SKM-1 treated with dmso at 0.1 percent for 144 hours (cell line): ENCODE measurements around the gene NPHP4.

Source experiments
- DNase-seq: peaks from one replicate; lab custom pipeline; 2025; ENCODE audit not compliant: unreplicated experiment; lab: John Stamatoyannopoulos, UW

The NPHP4 gene

DNA sequence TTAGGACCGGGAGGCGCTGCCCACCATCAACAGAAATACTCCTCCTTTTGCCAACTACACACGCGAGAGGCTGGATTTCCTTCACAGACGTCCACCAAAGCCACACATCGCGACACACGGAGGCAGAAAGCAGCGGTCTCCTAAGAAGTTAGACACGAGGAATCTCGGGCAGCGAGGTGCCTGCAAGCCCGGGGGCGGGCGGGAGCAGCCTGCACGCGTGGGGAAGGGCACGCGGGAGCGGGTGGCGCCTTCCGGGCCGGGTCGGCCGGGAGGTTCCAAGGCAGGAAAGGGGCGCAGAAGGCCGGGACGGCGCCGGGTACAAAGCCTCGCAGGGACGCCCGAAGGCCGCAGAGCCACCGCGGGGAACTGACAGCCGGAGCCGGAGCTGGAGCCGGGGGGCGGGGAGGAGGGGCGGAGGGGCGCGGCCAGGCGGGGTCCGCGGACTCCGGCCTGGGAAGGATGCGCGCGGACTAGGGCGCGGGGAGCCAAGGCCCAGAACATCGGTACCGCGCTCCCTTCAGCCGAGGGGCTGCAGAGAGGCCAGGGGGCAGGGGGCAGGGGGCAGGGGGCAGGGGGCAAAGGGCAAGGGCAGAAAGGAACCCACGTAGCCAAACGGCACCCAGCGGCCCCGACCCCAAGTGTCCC, 722 bp downstream of the NPHP4 start:
- no peak for DNase-seq

DNA sequence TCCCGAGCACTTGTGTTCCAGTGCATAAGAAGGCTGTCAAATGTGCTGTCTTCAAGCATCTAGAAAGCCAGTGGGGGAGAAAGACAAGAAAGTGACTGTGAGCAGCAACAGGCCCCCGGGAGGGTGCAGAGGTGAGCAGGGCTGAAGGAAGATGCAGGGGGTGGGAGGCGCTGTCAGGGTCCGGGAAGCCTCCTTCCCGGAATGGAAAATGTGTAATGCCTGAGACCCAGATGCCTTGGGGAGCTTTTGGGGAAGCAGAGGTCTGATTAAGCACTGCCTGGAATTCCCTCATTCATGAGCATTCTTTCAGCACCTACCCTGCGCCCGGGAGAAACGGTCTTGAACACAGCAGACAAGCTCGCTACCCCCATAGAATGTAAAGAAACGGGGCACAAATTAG, 1.3 kb downstream of the NPHP4 start:
- no peak for DNase-seq

- no peak for DNase-seq
Observed at GRCh38 chr1:5989731-5990271, 2.4 kb downstream of the NPHP4 start.

- no peak for DNase-seq
Observed at GRCh38 chr1:5989286-5989605, 3.0 kb downstream of the NPHP4 start.

DNA sequence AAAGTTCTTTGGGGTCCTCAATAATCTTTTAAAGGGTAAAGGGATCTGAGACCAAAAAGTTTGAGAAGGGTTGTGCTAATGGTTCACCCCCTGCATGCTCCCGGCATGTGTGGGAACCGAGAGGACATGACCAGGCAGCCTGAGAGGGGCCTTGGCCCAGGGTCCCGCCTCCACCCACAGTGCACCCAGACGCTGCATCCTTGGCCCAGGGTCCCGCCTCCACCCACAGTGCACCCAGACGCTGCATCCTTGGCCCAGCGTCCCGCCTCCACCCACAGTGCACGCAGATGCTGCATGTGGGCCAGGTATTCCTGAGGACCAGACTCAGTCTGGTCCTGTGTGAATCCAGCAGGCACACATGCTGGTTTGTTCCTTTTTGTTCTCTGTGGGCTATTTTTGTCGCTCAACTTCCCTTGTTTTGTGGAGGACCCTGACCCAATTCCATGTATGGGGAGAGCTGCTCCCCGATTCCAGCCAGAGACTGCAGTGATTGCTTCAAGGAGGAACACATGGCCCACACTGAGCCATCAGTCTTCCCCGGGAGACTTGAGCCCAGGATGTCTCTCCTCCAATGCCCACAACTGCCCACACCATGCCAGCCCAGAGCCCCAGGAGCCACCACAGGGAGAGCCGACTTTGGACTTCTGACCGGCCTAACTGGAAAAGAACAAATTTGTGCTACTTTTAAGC, 3.5 kb downstream of the NPHP4 start:
- no peak for DNase-seq

DNA sequence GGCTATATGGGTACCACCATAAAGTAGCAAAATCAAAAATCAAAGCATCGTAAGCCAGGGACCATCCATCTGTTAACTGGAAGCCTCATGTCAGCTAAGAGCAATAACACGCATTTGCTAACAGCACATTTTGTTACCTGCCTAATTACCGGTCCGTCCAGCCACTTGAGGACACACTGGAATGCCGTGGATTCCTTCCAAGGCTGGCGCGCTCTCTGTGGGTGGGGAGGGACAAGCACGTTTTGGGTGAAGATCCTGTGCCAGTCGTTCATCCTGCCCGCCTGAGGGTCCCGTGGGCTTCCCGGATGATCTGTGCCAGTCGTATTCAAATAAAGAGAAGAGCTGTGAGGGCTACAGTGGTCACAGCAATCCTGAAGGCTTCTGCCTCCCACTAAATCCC, 6.2 kb downstream of the NPHP4 start:
- no peak for DNase-seq

DNA sequence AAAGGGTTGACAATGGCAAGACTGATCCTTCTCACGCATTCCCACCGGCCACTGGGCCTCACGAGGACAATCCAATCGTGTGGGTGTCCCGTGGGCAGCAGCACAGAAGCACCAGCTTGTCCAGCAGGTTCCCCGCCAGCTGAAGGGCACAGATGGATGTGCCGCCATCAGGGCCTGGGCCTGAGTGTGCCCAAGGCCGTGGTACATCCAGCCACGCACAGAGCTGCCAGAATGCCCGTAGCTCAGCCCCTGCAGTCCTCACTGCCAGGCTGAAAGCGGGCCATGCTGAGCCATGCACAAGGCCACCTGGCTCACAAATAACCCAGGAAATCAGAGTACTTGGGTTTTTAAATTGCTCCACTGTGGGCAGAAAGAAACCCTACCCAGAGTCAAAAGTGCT, 7.0 kb downstream of the NPHP4 start:
- no peak for DNase-seq

GRCh38 chr1:5983361-5984103, 8.7 kb downstream of the NPHP4 start:
- DNase-seq: no peak

DNA sequence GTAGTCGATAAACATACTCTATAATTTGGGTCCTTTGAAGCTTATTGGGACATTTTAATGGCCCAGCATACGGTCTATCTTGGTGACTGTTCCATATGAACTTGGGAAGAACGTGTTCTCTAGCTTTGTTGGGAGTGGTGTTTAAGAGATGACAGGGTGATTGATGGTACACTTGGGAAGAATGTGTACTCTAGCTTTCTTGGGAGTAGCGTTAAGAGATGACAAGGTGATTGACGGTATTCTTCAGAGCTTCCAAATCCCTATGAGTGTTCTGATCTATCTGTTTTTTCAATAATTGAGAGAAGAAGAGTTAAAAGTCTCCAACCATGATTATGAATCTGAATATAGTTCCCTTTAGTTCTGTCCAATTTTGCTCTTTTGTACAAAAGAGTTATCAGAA, 9.4 kb downstream of the NPHP4 start:
- DNase-seq: no peak

DNA sequence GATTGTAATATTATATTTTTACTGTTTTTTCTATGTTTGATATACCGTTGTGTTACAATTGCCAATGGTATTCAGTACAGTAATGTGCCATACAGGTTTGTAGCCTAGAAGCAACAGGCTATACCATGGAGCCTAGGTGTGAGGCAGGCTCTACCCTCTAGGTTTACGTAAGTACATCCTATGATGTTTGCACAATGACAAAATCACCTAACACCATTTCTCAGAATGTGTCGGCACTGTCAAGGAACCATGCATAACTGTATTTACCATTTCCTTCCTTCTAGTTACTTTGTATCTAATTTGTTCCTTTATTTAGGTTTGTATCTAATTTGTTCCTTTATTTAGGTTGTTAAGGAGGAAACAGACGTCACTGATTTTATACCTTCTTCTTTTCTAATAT, 9.9 kb downstream of the NPHP4 start:
- no peak for DNase-seq

GRCh38 chr1:5981009-5981380, 11.2 kb downstream of the NPHP4 start:
- no peak for DNase-seq

- no peak for DNase-seq
Observed at GRCh38 chr1:5980314-5981008, 11.8 kb downstream of the NPHP4 start.

GRCh38 chr1:5979536-5980313, 12.5 kb downstream of the NPHP4 start:
- no peak for DNase-seq

- DNase-seq: no peak
Observed at GRCh38 chr1:5978452-5978851, 13.8 kb downstream of the NPHP4 start.

DNA sequence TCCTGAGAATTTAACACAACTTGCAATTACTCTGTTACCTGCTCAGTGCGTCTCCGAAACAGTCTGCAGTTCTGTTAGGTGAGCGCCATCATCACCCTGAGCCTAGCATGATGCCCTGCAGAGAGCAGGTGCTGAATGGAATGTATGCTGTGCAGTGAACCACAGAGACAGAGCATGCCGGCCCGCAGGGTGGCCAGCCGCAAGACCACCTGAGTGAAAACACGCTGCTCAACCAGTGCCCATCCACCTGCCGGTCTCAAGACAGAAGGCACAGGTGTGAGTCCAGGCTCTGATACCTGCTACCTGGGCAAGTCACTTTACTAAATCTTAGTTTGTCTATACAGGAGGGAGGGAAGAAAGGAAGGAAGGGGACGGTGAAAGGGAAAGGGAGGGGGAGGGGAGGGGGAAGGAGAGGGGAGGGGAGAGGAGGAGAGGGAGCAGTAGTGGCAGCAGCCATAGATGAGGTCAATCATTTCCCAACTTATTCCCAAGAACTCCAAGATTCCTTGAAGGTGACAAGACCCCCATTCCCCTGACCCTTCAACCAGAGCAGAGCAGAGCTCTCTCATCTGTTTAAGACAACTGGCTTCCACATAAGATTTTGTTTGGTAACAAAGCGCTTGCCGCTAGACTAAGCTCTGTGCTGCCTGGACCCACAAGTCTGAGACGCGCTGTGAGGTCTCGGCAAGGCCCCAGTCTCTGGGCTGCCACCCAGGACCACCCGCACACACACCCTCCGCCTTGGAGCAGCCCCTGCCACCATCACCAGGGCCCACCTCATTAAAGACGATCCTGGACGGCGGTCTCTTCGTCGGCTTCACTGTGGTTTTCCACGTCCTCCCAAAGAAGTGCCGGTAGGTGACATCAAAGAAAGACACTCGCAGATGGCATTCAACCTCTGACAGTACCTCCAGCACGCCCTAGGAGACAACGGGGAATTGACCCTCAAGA, 14.5 kb downstream of the NPHP4 start:
- DNase-seq: no peak

- no peak for DNase-seq
Observed at GRCh38 chr1:5976726-5977493, 15.3 kb downstream of the NPHP4 start.

DNA sequence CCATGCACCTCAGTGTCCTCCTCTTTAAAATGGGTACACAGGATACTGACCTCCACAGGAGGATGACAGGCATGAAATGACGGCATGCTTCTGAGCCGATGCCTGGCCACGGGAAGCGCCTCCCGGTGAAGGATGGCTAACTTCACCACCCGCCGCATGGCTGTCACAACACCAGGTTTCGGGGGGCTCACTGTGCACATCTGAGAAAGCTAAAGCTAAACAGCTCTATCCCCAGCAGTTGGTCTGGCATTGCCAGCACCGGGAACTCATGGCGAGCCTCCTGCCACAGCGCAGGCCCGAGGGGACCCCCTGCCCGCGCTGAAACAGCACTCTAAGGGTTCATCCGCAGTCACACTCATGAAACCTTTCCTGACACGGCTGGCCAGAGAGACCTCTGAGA, 16.0 kb downstream of the NPHP4 start:
- no peak for DNase-seq

- peak; percentile 56 for DNase-seq
Observed at GRCh38 chr1:5975133-5975880, 16.9 kb downstream of the NPHP4 start.
